ENCODE measurements around the gene ARRDC4.

DNA sequence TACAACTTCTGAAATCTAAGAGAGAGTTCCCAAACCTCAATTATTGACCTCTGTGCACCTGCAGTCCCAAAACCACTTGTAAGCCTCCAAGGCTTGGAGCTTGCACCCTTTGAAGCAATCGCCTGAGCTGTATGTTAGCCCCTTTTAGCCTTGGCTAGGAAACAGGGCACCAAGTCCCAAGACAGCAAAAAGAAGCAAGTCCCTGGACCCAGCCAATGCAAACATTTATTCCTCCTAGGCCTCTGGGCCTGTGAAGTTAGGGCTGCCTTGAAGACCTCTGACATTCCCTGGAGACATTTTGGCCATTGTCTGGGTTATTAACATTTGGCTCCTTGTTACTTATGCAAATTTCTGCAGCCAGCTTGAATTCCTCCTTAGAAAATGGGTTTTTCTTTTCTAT lies 26.9 kb upstream of the ARRDC4 start:
- no peak for TF ChIP-seq SUZ12 (IDR thresholded peaks at IDR 0.05; ENCODE audit: extremely low read depth, insufficient read depth, insufficient read length)
- TF ChIP-seq ZNF274 (IDR thresholded peaks at IDR 0.05; ENCODE audit: low read depth, low read length) = no peak

Measured in NT2/D1 (cell line).